Left renal cortex interstitium (tissue), 4 donors: ENCODE results near the gene VPS54. TPM values are rescaled to one million over a fixed set of nuclear protein-coding genes. Genes with fewer than 3 reads are reported as not detected.

Source experiments
- DNase-seq, 4 donors: peaks; one replicate each; pipeline ENCODE4 v3.0.0-alpha.2; 2013; ENCODE audit warnings: low read depth in 4 of 4, low spot score in 2 of 4, missing footprints in 1 of 4
- polyA plus RNA-seq, 4 donors: library from polyadenylated mRNA; unstranded; fragments of 120-200 nt; gene quantifications; one replicate each; pipeline ENCODE4 v1.2.1, GENCODE V29; 2013; ENCODE audit not compliant: insufficient read length in 4 of 4

VPS54 gene
- polyA plus RNA-seq, 4 donors: 42.8 to 52.9 (median 47.3) TPM

GRCh38 chr2:64024259-64024949 lies 5.2 kb upstream of the VPS54 start:
- DNase-seq: no peak

GRCh38 chr2:64023485-64024258 lies 4.4 kb upstream of the VPS54 start:
- no peak for DNase-seq

- DNase-seq: no peak
These were observed 2.4 kb upstream of the VPS54 start for GRCh38 chr2:64021578-64021977.

GRCh38 chr2:64019975-64020528 lies 824 bp upstream of the VPS54 start:
- DNase-seq: no peak

- peak in 3 of 4 donors; percentile 37 to 55 (median 51) for DNase-seq
These were observed 536 bp downstream of the VPS54 start for GRCh38 chr2:64018701-64019082.

GRCh38 chr2:64017811-64018700 lies 1.2 kb downstream of the VPS54 start:
- peak in 3 of 4 donors; percentile 37 to 53 (median 46) for DNase-seq

GRCh38 chr2:64015898-64016297 lies 3.3 kb downstream of the VPS54 start:
- DNase-seq: no peak

- DNase-seq: no peak
These were observed 3.8 kb downstream of the VPS54 start for GRCh38 chr2:64015391-64015790.

- DNase-seq: no peak
These were observed 4.6 kb downstream of the VPS54 start for GRCh38 chr2:64014628-64015027.

GRCh38 chr2:64013053-64013452 lies 6.2 kb downstream of the VPS54 start:
- no peak for DNase-seq

GRCh38 chr2:64012115-64012514 lies 7.1 kb downstream of the VPS54 start:
- no peak for DNase-seq

- no peak for DNase-seq
These were observed 10.7 kb downstream of the VPS54 start for GRCh38 chr2:64008434-64009009.

GRCh38 chr2:64007924-64008323 lies 11.3 kb downstream of the VPS54 start:
- no peak for DNase-seq

- no peak for DNase-seq
These were observed 13.4 kb downstream of the VPS54 start for GRCh38 chr2:64005707-64006356.

- no peak for DNase-seq
These were observed 16.0 kb downstream of the VPS54 start for GRCh38 chr2:64003239-64003638.

- no peak for DNase-seq
These were observed 17.7 kb downstream of the VPS54 start for GRCh38 chr2:64001382-64002101.

- no peak for DNase-seq
These were observed 18.4 kb downstream of the VPS54 start for GRCh38 chr2:64000630-64001381.

- DNase-seq: no peak
These were observed 20.2 kb downstream of the VPS54 start for GRCh38 chr2:63999049-63999448.
